Measurements from ENCODE around the gene NINJ2. TPM values are rescaled to one million over a fixed set of nuclear protein-coding genes. Genes with fewer than 3 reads are reported as not detected.

The NINJ2 gene
- total RNA-seq, 1 donor from 2014 or later = 2.3 TPM

- H3K27me3 Mint-ChIP-seq (ENCODE audit: unreplicated experiment) = peaks cover 16% of the 10 kb centered on the region
- H3K9me3 Mint-ChIP-seq (ENCODE audit: unreplicated experiment) = no peaks in the 10 kb centered on the region
- H3K27ac Mint-ChIP-seq (ENCODE audit: unreplicated experiment) = no peak overlapping the region
- no peak overlapping the region for H3K4me3 Mint-ChIP-seq (ENCODE audit: unreplicated experiment)
- peaks cover 7% of the 10 kb centered on the region for H3K4me1 Mint-ChIP-seq (ENCODE audit: unreplicated experiment)
- peaks cover 5% of the 10 kb centered on the region for H3K36me3 Mint-ChIP-seq (ENCODE audit: low read depth, unreplicated experiment)
- DNase-seq (ENCODE audit: low spot score) = no peak
- no peak for TF ChIP-seq CTCF (IDR thresholded peaks at IDR 0.05; ENCODE audit: unreplicated experiment)
Observed at GRCh38 chr12:588646-589045, 74.6 kb downstream of the NINJ2 start.

GRCh38 chr12:588024-588322 lies 75.3 kb downstream of the NINJ2 start:
- no peak for DNase-seq (ENCODE audit: low spot score)
- Mint-ChIP-seq H3K27me3 (ENCODE audit: unreplicated experiment) (peaks cover 16% of the 10 kb centered on the region), H3K9me3 (ENCODE audit: unreplicated experiment) (no peaks in the 10 kb centered on the region), H3K4me1 (ENCODE audit: unreplicated experiment) (peaks cover under 1% of the 10 kb centered on the region), H3K27ac (ENCODE audit: unreplicated experiment) (peak overlapping the region; percentile 15), H3K4me3 (ENCODE audit: unreplicated experiment) (no peak overlapping the region), H3K36me3 (ENCODE audit: low read depth, unreplicated experiment) (peaks cover 5% of the 10 kb centered on the region)
- no peak for TF ChIP-seq CTCF (IDR thresholded peaks at IDR 0.05; ENCODE audit: unreplicated experiment)

- no peak overlapping the region for H3K4me3 Mint-ChIP-seq (ENCODE audit: unreplicated experiment)
- peak overlapping the region; percentile 15 for H3K27ac Mint-ChIP-seq (ENCODE audit: unreplicated experiment)
- no peaks in the 10 kb centered on the region for H3K9me3 Mint-ChIP-seq (ENCODE audit: unreplicated experiment)
- DNase-seq (ENCODE audit: low spot score) = no peak
- no peaks in the 10 kb centered on the region for H3K4me1 Mint-ChIP-seq (ENCODE audit: unreplicated experiment)
- H3K27me3 Mint-ChIP-seq (ENCODE audit: unreplicated experiment) = peaks cover 15% of the 10 kb centered on the region
- no peak for TF ChIP-seq CTCF (IDR thresholded peaks at IDR 0.05; ENCODE audit: unreplicated experiment)
- H3K36me3 Mint-ChIP-seq (ENCODE audit: low read depth, unreplicated experiment) = peaks cover 5% of the 10 kb centered on the region
Observed at GRCh38 chr12:587132-588023, 75.9 kb downstream of the NINJ2 start.

GRCh38 chr12:586318-587071 lies 76.8 kb downstream of the NINJ2 start:
- peaks cover 8% of the 10 kb centered on the region for H3K36me3 Mint-ChIP-seq (ENCODE audit: low read depth, unreplicated experiment)
- no peak for DNase-seq (ENCODE audit: low spot score)
- no peaks in the 10 kb centered on the region for H3K4me1 Mint-ChIP-seq (ENCODE audit: unreplicated experiment)
- TF ChIP-seq CTCF (IDR thresholded peaks at IDR 0.05; ENCODE audit: unreplicated experiment) = no peak
- no peak overlapping the region for H3K27ac Mint-ChIP-seq (ENCODE audit: unreplicated experiment)
- H3K9me3 Mint-ChIP-seq (ENCODE audit: unreplicated experiment) = no peaks in the 10 kb centered on the region
- peaks cover 15% of the 10 kb centered on the region for H3K27me3 Mint-ChIP-seq (ENCODE audit: unreplicated experiment)
- no peak overlapping the region for H3K4me3 Mint-ChIP-seq (ENCODE audit: unreplicated experiment)
